Measurements from ENCODE around the gene POLDIP3.
"Not testable (repeated sequence)": the region's sequence is repeated elsewhere in the genome, so short reads cannot be mapped to it uniquely, and the experiment has no call there.

Gene POLDIP3

DNA sequence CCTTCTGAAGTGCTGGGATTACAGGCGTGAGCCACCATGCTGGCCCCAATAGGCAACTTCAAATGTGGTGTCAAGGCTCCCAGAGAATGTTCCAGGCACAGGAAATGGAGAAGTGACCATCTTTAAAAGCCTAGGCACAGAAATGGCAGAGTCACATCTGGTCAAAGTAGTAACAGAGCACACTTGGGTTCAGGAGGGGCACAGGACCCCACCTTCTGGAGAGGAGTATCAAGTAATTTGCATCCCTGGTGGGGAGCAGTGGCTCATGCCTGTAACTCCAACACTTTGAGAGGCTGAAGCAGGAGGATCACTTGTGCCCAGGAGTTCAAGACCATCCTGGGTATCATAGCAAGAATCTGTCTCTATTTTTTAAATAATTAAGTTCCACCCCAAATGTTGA is 31.7 kb downstream of the POLDIP3 start:
- no peak for DNase-seq

DNA sequence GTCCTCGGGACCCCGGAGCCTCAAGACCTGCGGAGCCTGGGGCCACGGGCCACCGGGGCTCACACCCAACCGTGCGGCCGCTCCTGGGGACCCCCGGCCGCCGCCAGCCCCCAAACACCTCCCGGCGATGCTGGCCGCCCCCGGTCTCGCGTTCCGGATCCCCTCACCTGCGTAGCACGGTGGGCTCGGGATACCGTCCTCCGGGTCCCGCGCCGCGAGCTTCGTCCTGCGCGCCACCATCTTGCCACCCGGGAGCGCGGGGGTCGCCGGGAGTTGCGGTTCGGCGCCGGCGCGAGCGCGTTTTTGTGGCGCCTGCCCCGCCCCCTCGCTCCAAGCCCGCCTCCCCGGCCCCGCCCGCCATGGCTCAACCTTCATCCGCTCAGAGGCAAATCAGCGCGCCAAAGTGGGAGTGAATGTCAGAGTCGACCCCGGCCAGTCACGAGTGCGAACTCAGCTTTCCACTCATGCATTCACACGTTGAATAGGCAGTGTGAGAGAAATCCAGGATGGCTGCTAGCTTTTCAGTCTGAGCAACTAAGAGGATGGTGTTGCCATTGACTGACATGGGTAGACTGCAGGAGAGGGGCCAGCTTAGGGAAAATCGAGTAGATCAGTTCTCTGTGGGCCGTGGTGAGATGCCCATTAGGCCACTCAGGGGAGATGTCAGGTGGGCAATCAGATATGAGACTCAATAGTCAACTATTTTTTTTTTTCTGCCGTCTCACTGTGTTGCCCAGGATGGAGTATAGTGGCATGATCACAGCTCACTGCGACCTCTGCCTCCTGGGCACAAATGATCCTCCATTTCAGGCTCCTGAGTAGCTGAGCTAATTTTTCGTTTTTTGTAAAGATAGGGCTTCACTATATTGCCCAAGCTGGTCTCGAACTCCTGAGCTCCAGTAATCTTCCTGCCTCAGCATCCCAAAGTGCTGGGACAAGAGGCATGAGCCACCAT is 32.6 kb downstream of the POLDIP3 start:
- DNase-seq = peak; percentile 84

DNA sequence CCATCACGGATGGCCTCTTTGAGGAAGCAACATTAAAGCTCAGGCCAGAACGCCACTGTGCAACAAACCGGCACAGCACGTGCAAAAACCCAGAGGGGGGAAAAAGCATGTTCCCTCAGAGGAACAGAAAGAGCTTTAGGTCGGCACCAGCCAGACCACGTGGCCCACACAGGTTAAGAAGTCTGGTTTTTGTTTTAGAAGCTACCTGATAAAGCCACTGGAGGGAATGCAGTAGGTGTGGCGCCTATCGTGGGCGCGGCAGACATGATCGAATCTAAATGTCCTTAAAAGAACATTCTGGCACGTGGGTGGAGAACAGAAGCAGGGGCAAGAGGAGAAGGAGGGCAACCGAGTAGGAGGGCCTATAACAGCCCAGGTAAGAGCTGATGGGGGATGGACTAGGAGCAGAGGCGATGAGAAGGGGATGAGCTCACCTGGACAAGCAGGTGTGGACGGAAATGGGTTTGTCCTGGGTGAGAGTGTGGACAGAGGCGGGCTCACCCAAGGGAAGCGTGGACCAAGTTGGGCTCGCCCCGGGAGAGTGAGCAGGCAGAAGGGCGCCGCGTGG is 33.4 kb downstream of the POLDIP3 start:
- DNase-seq = not testable (repeated sequence)

DNA sequence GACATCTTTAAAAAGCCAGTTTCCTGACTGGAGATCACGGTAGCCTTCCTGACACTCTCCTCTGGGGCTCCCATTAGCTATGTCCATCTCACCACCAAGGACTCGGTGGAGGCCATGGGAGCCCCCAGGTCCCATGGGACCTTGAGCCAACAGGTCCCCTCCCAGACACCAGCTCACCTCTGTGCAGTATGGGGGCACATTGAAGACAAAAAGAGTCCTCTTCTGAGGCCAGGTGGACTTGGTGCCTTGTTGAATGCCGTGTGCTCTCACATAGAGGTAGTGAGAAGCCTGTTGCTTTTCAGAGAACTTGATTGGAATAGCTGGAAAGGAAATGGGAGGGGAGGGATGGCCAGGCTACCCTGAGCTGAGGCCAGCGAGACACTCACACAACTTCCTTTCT is 34.6 kb downstream of the POLDIP3 start:
- DNase-seq = not testable (repeated sequence)

DNA sequence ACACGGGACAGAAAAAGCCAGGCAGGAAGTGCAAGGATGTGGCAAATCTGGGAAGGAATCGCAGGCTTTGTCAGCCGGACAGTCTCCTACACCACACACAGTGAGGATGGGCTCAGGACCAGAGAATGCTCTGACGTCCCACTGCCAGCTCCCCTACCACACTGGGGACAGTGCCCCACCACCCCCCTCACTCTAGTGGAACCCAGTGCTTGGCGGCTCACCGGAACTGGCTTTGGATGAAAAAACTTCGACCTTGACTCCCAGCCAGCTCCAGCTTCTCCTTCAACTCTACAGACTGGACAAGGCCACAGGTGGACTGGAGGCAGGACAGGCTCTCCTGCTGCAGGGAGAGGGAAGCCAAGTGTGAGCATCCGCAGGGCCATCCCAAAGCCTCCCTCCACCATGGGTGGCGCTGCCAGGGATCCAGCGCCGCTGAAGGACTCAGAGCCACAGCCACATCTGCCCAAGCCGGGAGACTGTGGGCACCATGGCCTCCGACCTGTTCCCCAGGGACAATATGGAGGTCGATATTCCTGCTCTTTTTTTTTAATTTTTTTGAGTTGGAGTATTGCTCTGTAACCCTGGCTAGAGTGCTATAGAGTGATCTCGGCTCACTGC is 37.0 kb downstream of the POLDIP3 start:
- no peak for DNase-seq

DNA sequence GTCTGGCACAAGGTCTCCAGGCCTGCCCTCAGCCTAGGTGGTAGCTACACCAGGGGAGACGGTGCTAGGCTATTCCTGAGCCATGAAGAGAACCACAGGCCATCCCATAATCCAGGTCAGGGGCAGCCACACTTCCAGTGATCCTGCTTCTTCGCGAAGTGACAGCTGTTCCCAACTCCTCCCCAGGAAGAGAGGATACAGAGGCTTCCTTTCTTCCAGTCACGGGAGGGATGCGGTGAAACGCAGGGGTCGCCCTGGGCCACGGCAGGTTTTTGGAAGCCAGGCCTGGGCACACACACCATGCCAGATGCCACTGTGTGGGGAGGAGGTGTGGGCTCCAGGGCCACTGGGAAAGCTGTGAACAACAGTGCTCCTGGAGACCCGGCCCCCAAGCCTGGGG is 37.5 kb downstream of the POLDIP3 start:
- DNase-seq = not testable (repeated sequence)

DNA sequence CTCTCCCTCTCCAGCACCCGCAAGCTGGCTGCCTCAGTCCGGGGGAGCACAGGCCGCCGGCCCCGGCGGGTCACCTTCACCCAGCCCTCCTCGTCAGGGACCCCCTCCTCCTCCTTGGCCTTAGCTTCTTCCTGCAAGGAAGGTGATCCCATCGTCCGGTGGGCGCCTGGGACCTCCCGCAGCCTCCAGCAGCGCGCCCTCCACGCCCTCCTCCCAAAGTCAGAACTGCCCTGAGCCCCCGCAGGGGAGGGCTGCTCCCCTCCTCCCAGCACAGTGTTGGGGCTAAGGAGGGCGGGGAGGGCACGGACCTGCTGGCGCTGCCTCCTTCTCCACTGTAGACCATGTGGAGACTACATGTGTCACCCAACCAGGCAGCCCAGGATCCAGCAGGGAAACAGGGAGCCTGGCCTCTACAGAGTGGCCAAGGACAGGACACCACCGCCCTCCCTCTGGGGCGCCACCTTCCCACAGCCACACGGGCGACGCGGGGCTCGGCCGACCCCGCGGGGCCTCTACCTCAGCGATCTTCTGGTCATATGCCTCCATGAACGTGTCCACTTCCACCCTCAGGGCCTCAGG is 38.6 kb downstream of the POLDIP3 start:
- DNase-seq = not testable (repeated sequence)

DNA sequence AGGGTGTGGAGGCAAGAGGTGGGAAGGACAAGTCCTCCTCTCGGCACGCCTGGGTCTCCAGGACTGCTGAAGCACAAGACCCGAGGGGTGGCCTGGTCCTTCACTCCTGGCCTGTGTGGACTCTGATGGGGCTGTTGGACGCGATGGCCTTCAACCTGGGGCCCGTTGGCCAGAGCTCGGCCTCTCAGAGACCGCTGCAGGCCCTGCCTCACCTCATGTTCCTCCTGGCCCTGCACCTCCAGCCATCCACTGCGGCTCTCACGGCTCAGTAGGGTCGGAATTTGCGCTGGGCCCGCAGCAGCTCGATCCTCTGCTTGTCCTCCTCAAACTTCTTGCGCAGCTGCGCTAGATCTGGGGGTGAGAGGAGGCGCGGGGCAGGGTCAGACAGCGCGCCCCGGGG is 40.2 kb downstream of the POLDIP3 start:
- not testable (repeated sequence) for DNase-seq

DNA sequence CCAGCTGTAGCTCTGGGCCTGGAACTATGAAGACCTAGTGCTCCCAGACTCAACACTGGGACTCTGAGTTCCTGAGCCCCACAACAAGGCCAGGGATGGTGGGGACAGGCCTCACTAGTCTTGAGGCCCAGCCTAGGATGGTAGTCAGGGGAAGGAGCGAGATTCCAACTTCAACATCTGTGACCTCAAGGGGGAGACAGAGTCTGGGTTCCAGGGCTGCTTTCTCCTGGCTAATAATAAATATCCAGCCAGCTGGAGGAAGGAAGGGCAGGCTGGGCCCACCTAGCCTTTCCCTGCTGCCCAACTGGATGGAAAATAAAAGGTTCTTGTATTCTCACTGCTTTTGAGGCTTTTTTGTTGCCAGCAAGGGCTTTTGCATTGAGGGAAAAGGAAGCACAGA is 40.6 kb downstream of the POLDIP3 start:
- DNase-seq = not testable (repeated sequence)

DNA sequence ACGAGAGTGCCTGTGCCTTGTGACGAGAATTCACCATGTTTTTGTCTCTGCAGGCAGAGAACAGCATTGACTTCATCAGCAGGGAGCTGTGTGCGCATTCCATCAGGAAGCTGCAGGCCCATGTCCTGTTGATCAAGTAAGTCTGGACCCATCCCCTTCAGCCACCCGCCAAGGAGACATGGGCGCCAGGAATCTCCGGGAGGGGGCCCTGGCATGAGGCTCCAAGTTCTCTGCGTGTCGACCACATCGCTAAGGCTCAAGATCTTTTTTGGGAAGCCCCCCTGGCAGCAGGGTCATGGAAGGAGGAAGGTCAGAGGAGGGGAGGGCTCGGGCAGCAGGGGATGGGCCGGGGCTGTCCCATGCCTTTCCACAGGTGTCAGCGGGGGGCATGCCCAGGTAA is 43.6 kb downstream of the POLDIP3 start:
- not testable (repeated sequence) for DNase-seq

DNA sequence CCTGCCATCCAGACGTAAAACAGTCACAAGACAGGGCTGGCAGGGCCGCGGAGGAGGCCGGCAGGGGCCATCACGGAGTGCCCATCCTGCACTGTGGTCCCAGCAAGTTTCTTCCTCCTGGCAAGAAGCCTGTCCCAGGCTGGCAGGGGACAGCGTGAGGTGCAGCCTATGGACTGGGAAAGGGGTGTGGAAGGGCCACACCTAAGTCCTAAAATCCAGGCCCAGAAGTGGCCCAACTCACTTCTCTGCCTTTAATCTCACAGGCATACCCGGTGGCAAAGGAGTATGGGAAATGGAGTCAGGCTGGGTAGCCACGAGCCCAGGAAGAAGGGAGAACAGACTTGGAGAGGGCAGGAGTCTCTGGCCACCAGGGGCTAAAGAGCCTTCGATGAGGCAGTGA is 44.1 kb downstream of the POLDIP3 start:
- not testable (repeated sequence) for DNase-seq

DNA sequence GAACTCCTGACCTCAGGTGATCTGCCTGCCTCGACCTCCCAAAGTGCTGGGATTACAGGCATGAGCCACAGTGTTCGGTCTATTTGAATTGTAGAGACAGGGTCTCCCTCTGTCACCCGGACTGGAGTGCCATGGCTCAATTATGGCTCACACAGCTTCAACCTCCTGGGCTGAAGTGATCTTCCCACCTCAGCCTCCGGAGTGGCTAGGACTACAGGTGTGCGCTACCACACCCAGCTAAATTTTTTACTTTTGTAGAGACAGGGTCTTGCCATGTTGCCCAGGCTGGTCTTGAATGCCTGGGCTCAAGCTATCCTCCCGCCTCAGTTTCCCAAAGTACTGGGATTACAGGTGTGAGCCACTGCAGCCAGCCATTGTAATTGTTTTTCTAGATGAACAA is 46.7 kb downstream of the POLDIP3 start:
- not testable (repeated sequence) for DNase-seq

DNA sequence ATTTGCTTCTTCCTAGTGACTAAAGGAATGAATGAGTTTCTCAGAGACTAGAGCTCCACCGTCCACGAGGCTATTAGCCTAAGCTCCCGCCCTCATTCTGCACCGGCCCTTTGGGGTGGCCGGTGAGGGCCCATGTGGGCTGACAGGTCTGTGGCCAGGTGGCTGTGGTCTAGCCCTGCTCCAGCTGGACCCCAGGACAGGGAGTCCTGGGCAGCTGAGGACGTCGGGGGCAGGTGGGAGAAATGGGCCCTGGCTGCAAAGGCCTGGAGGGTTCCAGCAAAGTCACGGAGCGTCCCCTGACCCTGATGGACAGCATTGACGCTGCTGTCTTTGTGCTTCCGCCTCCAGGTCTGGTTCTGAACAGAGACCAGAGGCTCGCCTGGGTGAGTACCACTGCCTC is 48.7 kb downstream of the POLDIP3 start:
- DNase-seq = no peak

DNA sequence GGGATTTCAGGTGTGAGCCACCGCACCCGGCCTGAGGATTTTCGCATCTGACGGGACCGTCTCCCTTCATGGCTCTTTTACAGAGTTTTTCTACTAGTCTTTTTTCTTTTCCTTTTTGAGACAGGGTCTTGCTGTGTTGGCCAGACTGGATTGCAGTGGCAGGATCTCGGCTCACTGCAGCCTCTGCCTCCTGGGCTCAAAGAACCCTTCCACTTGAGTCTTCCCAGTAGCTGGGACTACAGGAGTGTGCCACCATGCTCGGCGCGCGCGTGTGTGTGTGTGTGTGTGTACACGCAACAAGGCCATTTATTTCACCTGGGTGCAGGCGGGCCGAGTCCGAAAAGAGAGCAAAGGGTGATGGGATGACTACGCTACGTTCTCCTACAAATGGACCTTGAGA is 50.0 kb downstream of the POLDIP3 start:
- no peak for DNase-seq

DNA sequence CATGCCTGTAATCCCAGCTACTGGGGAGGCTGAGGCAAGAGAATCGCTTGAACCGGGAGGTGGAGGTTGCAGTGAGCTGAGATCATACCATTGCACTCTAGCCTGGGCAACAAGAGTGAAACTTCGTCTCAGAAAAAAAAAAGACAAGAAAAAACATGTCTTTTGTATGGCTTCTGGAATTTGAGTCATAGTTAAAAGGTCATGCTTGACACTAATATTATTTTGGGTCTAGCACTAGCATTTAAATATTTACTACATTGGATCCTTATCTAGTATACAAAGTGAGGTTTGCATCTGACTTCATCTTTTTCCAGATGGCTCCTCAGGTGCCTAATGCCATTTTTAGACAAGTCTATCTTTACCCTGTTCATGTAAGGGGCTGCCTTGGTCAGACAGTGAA is 50.7 kb downstream of the POLDIP3 start:
- DNase-seq = not testable (repeated sequence)

DNA sequence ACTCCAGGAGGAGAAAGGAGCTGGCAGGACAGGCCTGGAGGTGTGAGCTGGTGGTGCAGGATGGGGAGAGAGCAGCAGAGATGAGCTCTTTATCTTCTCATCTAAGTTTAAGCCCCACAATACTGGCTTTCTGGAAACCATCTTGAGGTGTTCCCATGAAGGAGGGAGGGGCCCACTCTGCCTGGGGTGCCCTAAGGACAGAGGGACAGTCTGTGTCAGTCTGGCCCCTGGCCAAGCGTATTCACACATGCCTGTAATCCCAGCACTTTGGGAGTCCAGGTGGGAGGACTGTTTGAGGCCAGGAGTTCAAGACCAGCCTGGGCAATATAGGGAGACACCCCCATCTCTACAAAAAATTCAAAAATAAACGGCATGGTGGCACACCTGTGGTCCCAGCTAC is 52.0 kb downstream of the POLDIP3 start:
- DNase-seq = no peak

DNA sequence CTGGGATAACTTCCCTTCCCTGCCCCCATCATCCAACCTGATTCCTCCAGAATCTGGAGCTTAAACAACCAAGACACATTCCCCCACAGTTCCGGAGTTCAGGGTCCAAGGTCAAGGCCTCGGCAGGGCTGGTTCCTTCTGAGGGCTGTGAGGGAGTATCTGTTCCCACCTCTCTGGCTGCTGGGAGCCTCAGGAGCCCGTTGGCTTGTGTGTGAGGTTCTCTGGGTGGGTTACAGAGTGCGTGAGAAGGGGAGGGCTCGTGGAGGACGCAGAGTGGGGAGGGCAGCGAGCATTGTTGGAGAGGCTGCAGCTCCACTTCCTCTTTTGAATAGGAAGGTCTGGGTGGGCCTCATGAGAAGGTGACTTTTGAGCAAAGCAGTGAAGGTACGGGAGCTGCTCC is 52.4 kb downstream of the POLDIP3 start:
- no peak for DNase-seq

DNA sequence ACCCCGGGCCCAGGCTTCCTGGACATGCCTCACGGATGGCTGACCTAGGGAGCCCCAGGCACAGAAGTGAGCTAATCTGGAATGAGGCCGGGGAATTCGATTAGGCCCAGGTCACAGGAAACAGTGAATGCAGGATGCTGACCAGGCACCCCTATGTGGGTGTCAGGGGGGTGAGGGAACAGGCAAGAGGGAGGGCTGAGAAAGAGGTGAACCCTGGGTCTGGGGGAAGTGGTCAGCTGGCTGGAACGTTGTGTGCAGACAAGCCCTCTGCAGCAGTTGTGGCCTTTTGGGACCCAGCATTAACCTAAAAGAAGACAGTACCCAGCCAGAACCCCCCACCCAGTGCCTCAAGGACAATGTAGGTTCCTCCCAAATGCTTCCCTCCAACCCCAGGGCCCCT is 52.8 kb downstream of the POLDIP3 start:
- DNase-seq = no peak

DNA sequence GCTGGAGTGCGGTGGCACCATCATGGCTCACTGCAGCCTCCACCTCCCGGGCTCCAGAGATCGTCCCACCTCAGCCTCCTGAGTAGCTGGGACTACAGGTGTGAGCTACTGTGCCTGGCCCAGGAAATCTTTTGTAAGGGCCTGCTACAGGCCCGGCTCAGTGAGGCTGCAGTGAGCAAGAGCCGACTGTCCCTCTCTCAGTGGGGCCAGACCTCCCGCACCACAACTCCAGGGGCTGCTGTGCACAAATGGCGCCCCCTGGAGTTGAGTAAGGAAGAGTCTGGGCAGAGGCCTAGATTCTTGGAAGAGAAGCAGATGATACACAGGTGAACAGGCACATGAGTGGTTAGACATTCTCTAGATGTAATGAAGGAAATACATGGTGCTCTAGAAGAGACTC is 53.9 kb downstream of the POLDIP3 start:
- no peak for DNase-seq

DNA sequence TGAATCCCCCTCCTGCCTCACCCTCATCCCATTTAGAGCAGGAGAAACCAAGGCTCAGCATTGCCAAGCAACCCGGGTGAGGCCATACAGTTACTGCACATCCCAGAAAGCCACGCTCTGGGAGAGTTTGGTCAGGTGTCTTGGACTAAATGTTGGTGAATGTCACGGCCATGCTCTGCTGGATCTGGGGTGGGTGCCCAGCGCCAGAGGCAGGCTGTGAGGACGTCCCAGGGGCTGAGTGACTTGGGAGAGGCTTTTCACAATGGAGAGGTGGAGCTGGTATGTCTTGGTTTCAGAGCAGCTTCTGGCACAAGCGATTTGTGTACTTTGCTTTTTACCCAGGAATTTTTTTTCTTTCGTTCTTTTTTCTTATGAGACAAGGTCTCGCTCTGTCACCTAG is 54.3 kb downstream of the POLDIP3 start:
- DNase-seq = no peak

DNA sequence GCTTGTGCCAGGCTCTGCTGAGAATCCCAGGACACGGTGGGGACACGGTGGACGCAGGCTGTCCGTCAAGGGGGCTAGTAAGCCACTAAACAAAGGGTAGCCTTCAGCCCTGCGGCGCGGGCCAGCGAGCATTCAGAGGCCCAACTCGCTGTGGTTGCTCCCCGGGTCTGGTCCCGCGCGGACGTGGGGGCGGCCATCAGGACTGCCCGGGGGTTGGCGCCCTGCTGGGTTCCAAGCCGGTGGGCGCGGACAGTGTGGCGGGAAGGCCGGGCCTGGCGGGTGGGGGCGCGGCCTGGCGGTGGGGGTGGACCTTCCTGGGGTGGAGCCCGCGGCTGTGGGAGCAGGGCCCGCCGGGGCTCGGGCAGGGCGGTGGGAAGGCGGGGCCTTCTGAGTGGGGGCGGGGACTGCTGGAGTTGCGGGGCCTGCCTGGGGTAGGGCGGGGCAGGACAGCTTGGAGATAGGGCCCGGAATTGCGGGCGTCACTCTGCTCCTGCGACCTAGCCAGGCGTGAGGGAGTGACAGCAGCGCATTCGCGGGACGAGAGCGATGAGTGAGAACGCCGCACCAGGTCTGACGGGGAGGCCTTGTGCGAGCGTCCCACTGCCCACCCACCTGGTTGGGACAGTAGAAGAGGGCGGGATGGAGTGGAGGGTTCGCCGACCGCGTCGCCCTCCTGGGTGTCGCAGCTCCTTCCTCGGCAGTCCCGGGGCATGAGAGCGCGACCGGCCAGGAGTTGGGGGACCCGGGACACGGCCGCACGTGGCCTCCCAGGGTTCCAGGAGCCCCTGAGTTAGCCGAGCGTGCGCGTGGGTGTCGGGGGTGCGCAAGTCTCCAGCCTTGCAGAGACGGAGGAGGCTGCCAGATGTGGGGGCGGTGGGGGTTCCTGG is 61.0 kb downstream of the POLDIP3 start, which contains the start of gene SERHL2:
Gene SERHL2 (plus strand): TSS at position 482 of the 887 bp plus-strand sequence. CDS start 65 bp downstream, at position 547.
- peak; percentile 83 for DNase-seq

DNA sequence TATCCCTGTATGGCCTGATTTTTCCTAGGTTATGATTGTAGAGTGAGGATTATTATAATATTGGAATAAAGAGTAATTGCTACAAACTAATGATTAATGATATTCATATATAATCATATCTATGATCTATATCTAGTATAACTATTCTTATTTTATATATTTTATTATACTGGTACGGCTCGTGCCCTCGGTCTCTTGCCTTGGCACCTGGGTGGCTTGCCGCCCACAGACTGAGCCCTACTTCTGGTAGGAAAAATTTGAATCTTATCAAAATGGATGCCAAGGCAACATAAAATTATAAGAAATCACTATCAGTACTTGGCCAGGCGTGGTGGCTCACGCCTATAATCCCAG is 62.4 kb downstream of the POLDIP3 start:
- DNase-seq = not testable (repeated sequence)
